HL-60 (cell line): ENCODE measurements around the gene GAB1.

Source experiments
- CTCF ChIP-seq: IDR thresholded peaks from one replicate; pipeline ENCODE4 v1.5.1; 2011; ENCODE audit warnings: low read length, control low read depth, inconsistent platforms; ENCODE audit not compliant: insufficient read depth
- GABPA ChIP-seq: IDR thresholded peaks from 2 replicates; pipeline ENCODE4 v1.6.1; 2012; ENCODE audit warnings: low read depth
- POLR2AphosphoS5 ChIP-seq: IDR thresholded peaks from 2 replicates; pipeline ENCODE4 v1.6.1; 2012; ENCODE audit warnings: low read depth
- SPI1 ChIP-seq: IDR thresholded peaks from 2 replicates; pipeline ENCODE4 v1.6.1; 2012; ENCODE audit warnings: low read depth, mild to moderate bottlenecking, borderline replicate concordance

- TF ChIP-seq CTCF (no peak), POLR2AphosphoS5 (no peak), GABPA (no peak), SPI1 (no peak)
These were observed 161.3 kb downstream of the GAB1 start for GRCh38 chr4:143498021-143498420.
